Left ventricle myocardium inferior (tissue), 1 donor: ENCODE data around the gene PIH1D1. TPM values are rescaled to one million over a fixed set of nuclear protein-coding genes. Genes with fewer than 3 reads are reported as not detected.

ENCODE experiments used
- DNase-seq: peaks from one replicate; pipeline ENCODE4 v3.0.0-alpha.2; 2020
- H3K27ac ChIP-seq: fragments of 200-600 bp; replicated peaks from 2 replicates; pipeline ENCODE4 v1.8.0; 2021
- H3K27me3 ChIP-seq: fragments of 200-600 bp; 2 replicates; pipeline ENCODE4 v1.8.0; 2021; ENCODE audit warnings: low read depth
- H3K36me3 ChIP-seq: fragments of 200-600 bp; 2 replicates; pipeline ENCODE4 v1.8.0; 2021
- H3K4me1 ChIP-seq: fragments of 200-600 bp; 2 replicates; pipeline ENCODE4 v1.8.0; 2021
- H3K4me3 ChIP-seq: fragments of 200-600 bp; 2 replicates; pipeline ENCODE4 v1.8.0; 2021; ENCODE audit warnings: mild to moderate bottlenecking, moderate library complexity
- H3K9me3 ChIP-seq: fragments of 200-600 bp; replicated peaks from 2 replicates; pipeline ENCODE4 v1.8.0; 2021
- CTCF ChIP-seq: fragments of 200-600 bp; IDR thresholded peaks from 2 replicates; pipeline ENCODE4 v1.8.0; 2021; ENCODE audit warnings: antibody characterized with exemption, mild to moderate bottlenecking, borderline replicate concordance
- intact Hi-C: fragments of 100-400 bp; cut with micrococcal nuclease; formaldehyde crosslinking; loops from one replicate; pipeline ENCODE4 v1.11.0; 2022
- total RNA-seq: library from RNA; stranded (reverse); fragmentation: NEBNext Ultra II Directional; extraction: Animal tissue kit (Norgen Biotek cat#: 25700); gene quantifications from one replicate; pipeline ENCODE4 v1.2.1, GENCODE V29; 2021
- donor health status: DM: no; HTN: yes; CAD: no; lungs with severe emphysema.

The PIH1D1 gene
- total RNA-seq, 1 donor from 2014 or later = 24.7 TPM

GRCh38 chr19:49458567-49458903, 6.9 kb upstream of the PIH1D1 start:
- peak overlapping the region; percentile 99 for H3K27ac ChIP-seq
- H3K4me3 ChIP-seq = no peak overlapping the region
- H3K36me3 ChIP-seq = peaks cover 17% of the 10 kb centered on the region
- intact Hi-C loops = no loop called here
- TF ChIP-seq CTCF = no peak
- peaks cover 36% of the 10 kb centered on the region for H3K4me1 ChIP-seq
- H3K27me3 ChIP-seq = no peaks in the 10 kb centered on the region
- DNase-seq = no peak
- no peaks in the 10 kb centered on the region for H3K9me3 ChIP-seq

GRCh38 chr19:49456326-49456725, 4.7 kb upstream of the PIH1D1 start:
- TF ChIP-seq CTCF = no peak
- no peaks in the 10 kb centered on the region for H3K27me3 ChIP-seq
- H3K9me3 ChIP-seq = no peaks in the 10 kb centered on the region
- H3K4me1 ChIP-seq = peaks cover 52% of the 10 kb centered on the region
- peak overlapping the region; percentile 99 for H3K27ac ChIP-seq
- H3K36me3 ChIP-seq = peaks cover 17% of the 10 kb centered on the region
- intact Hi-C loops = no loop called here
- no peak for DNase-seq
- no peak overlapping the region for H3K4me3 ChIP-seq

- no peaks in the 10 kb centered on the region for H3K9me3 ChIP-seq
- peak overlapping the region; percentile 99 for H3K27ac ChIP-seq
- H3K4me3 ChIP-seq = no peak overlapping the region
- H3K36me3 ChIP-seq = peaks cover 17% of the 10 kb centered on the region
- H3K4me1 ChIP-seq = peaks cover 56% of the 10 kb centered on the region
- H3K27me3 ChIP-seq = no peaks in the 10 kb centered on the region
- TF ChIP-seq CTCF = no peak
- no peak for DNase-seq
- intact Hi-C loops = no loop called here
Observed at GRCh38 chr19:49455773-49456172, 4.2 kb upstream of the PIH1D1 start.

- intact Hi-C loops = no loop called here
- Histone ChIP-seq H3K27me3 (no peaks in the 10 kb centered on the region), H3K36me3 (peaks cover 7% of the 10 kb centered on the region), H3K4me1 (peaks cover 56% of the 10 kb centered on the region), H3K27ac (peak overlapping the region; percentile 99), H3K9me3 (no peaks in the 10 kb centered on the region), H3K4me3 (peak overlapping the region; percentile 70)
- TF ChIP-seq CTCF = no peak
- no peak for DNase-seq
Observed at GRCh38 chr19:49453757-49454240, 2.2 kb upstream of the PIH1D1 start.

- H3K36me3 ChIP-seq = peaks cover 11% of the 10 kb centered on the region
- H3K9me3 ChIP-seq = no peaks in the 10 kb centered on the region
- H3K27ac ChIP-seq = peak within 1 kb of the TSS; percentile 99
- no peaks in the 10 kb centered on the region for H3K27me3 ChIP-seq
- H3K4me3 ChIP-seq = peak within 1 kb of the TSS; percentile 70
- intact Hi-C loops = no loop called here
- H3K4me1 ChIP-seq = peaks cover 54% of the 10 kb centered on the region
- TF ChIP-seq CTCF = no peak
- peak; percentile 98 for DNase-seq
Observed at GRCh38 chr19:49453013-49453756, 1.6 kb upstream of the PIH1D1 start, which contains the start of gene ALDH16A1. ALDH16A1 (plus strand) TSS chr19:49453225; CDS start chr19:49453332, 107 bp downstream.
